HG02981 (cell line): ENCODE data around the gene ZNF445.
"Not testable (repeated sequence)": the region's sequence is repeated elsewhere in the genome, so short reads cannot be mapped to it uniquely, and the experiment has no call there.

Source experiments
- ATAC-seq: cut with Tn5 transposase; IDR thresholded peaks from one replicate; pipeline ENCODE4 v1.9.1; 2021; ENCODE audit warnings: mild to moderate bottlenecking, moderate library complexity; ENCODE audit not compliant: unreplicated experiment

ZNF445 gene

DNA sequence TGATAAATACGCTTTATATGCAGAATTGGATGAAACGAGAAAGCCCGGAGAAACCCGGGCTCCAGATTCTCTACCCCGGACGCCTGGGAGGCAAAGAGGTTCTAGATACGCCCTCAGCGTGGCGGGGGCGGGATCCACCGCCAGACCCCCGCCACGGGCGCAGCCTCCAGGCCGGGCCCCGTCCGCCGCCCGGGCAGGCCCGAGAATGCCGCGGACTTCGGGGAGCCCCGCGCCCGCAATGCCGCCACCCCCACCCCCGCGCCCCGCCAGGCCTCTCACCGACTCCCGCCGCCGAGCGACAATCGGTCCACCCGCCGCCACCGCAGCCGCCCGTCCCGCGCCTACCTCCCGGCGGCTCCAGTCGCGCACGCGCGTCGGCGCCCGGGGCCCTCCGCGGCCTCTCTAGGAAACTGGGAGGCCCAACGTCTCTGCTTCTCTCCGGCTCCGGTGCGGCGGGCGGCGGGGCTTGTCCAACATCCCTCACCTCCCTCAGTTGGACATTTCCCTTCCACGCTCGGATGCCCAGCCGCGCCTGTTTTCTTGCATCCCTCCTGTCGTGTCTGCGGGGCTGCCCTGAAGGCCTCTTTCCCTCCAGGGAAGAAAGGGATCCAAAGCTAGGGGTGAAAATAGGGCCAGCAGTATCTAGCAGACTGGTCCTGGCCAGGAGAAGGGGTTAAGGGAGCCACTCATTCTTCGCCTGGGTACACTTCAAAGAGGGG, at the start of gene ZNF445:
ZNF445 (minus strand) TSS at position 359 of the 719 bp plus-strand sequence. CDS start 22,121 bp downstream, outside the sequence.
- ATAC-seq: peak; percentile 81

GRCh38 chr3:44525060-44525459, 47.6 kb upstream of the ZNF445 start:
- ATAC-seq: no peak

- no peak for ATAC-seq
These were observed 45.0 kb upstream of the ZNF445 start for GRCh38 chr3:44522494-44522933.

DNA sequence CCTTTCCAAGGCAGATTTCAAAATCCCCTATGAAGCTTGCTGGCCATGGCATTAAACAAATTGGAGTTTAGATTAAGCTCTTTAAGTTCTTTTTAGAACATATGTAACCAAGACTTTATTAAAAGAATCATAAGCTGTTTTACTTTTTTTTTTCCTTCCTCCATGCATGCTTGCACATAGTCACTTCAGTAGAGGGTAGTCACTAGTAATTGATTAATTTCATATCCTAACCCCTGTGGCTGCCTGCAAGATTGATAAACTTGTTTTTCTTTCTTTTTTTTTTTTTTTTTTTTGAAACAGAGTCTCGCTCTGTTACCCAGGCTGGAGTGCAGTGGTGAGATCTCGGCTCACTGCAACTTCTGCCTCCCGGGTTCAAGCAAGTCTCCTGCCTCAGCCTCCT, 44.3 kb upstream of the ZNF445 start:
- no peak for ATAC-seq

DNA sequence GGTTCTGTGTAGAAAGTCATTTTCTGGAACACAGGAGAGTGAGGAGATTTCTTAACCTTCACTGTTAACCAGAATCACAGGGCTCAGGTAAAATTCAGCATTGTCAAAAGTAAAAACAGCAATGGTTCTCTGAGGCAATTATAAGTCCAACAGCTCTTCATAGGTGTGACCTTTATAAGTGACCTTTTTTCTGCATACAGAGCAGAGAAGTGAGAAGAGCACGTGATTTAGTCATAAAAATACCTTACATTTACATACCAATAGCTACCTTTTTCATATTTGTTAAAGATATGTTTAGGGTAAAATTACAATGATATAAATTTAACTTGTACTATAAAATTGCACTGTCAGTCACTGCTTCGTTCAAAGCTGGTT, 41.3 kb upstream of the ZNF445 start:
- ATAC-seq: no peak

DNA sequence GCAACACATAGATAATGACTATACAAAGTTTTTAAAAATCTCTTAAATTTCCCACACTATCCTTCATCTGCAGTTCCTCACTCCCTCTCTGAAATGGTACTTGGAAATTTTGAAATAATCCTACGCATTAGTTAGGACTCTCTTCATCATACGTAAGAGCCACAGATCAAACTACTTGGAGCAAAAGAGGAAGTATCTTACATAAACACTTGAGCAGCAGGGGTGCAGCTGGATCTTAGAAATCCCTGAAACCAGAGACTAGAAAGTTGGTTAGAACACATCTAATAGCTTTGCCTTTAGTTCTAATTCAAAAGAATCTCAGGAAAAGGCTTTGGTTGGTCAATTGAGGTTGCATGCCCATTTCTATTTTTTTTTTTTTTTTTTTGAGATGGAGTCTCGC, 38.8 kb upstream of the ZNF445 start:
- ATAC-seq: no peak

DNA sequence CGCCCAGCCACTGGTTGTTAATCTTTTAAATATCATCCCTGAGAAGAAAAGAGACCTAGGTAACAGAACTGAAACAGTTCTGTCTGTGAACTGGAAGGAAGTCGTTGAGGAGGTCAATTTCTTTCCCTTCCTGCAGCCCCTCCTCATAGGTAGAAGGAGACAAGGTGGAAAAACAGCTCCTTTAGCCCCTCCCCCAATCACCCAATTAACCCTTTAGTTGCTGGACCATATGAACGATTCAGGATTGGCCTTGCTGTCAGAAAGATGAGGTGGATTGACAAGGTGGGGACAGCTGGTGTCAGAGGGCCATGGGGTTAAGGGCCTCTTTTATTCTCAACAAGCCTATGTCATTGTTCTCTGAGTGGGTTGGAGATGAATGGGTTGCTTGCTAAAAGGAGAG, 36.0 kb upstream of the ZNF445 start:
- no peak for ATAC-seq

GRCh38 chr3:44511238-44511566, 33.7 kb upstream of the ZNF445 start:
- no peak for ATAC-seq

- peak; percentile 26 for ATAC-seq
These were observed 32.5 kb upstream of the ZNF445 start for GRCh38 chr3:44510000-44510368.

GRCh38 chr3:44509393-44509921, 32.0 kb upstream of the ZNF445 start:
- ATAC-seq: no peak

- ATAC-seq: no peak
These were observed 29.5 kb upstream of the ZNF445 start for GRCh38 chr3:44506961-44507360.

GRCh38 chr3:44506556-44506955, 29.1 kb upstream of the ZNF445 start:
- ATAC-seq: no peak

DNA sequence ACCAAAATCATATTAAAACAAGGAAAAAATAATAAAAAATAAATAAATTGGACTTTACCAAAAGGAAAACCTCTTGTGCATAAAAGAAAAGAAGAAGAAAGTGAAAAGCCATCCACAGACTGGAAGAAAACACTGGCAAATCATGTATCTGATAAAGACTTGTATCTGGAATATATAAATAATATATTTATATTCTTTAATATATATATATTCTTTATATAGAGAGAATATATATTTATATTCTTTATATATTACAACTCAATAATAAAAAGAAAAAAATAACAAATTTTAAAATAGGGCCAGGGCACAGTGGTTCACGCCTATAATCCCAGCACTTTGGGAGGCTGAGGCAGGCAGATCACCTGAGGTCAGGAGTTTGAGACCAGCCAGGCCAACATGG, 27.1 kb upstream of the ZNF445 start:
- ATAC-seq: no peak

- ATAC-seq: not testable (repeated sequence)
These were observed 25.7 kb upstream of the ZNF445 start for GRCh38 chr3:44503178-44503577.

- ATAC-seq: no peak
These were observed 24.5 kb upstream of the ZNF445 start for GRCh38 chr3:44501971-44502370.

DNA sequence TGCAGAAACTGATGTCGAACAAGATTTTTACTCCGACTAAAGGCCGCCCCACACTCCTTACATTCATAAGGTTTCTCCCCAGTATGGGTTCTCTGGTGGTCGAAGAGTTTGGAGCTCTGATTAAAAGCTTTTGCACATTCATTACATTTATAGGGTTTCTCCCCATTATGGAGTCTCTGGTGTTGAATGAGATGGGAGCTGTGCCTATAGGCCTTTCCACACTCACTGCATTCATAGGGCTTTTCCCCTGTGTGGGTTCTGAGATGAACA, 22.4 kb upstream of the ZNF445 start:
- ATAC-seq: not testable (repeated sequence)

DNA sequence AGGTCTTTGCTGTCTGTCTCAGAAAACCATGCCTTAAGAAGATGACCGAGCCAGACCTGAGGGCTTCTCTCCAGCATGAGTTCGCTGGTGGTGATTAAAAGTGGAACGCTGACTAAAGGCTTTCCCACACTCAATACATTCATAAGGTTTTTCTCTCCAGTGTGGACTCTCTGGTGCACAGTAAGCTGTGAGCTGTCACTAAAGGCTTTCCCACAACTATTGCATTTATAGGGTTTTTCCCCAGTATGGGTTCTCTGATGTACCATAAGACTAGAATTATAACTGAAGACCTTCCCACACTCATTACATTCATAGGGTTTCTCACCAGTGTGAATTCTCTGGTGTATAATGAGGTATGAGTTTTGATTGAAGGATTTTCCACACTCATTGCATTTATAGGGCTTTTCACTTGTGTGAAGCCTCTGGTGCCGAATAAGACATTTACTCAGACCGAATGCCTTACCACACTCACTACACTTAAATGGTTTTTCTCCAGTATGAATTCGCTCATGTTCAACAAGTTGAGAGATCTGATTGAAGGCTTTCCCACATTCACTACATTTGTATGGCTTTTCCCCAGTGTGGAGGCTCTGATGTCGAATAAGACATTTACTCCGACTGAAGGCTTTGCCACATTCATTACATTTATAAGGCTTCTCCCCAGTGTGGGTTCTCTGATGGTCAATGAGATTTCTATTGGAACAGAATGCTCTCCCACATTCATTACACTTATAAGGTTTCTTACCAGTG, 21.9 kb upstream of the ZNF445 start:
- ATAC-seq: no peak

GRCh38 chr3:44495636-44496415, 18.4 kb upstream of the ZNF445 start:
- no peak for ATAC-seq

DNA sequence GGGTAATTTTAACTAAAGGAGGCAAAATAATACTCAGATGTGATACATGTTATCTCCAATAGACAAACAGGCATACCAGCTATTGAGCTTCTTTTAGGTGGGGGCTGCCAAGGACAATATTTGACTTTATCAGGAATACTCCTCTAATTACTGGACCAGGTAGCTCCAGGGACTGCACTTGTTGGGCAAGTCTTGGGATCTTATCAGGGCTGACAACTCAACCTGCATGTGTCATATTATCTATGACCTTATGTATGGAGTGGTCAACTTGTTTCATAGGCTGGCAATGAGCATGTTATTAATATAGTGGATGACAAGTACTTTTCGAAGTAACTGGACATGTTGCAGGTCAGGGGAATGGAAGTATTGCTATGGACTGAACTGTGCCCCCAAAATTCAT, 15.0 kb upstream of the ZNF445 start:
- no peak for ATAC-seq

DNA sequence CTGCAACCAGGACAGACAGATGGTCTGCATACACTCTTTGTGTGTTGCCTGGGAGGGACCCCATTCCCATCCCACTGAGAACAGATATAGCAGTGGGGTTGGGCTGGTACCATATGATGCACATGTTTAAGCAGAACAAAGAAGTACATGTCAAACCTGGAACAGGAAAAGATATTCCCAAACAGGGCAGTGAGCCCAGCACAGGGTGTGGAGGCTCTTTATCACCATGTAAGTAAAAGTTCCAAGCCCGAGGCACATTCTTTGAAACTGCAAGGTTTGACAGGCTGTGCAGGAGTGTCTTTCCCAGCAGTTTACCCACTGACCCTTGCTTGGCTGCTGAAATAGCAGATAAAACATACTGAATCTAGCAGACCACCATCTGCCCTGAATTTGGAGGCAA, 5.3 kb upstream of the ZNF445 start:
- no peak for ATAC-seq

GRCh38 chr3:44478606-44479094, 1.2 kb upstream of the ZNF445 start:
- no peak for ATAC-seq

DNA sequence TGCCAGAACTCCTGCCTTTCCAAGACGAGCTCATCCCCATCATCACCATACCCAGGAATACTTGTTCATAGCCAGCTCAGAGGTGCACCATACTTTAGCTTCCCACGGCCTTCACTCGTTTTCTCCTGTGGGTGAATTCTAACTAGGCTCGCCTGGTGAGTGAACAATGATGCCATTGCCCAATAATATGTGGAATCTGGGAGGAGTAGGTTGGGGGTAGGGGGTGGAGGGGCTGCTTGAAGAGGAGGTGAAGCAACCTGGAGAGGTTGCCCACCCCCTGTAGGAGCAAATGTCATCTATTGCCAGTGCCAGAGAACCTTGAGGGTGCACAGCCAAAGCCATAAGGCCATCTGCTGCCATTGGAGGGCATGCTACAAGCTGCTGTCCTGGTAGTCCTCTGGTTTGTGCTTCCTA, 592 bp upstream of the ZNF445 start:
- no peak for ATAC-seq
